ENCODE measurements around the gene CAMK4. TPM values are rescaled to one million over a fixed set of nuclear protein-coding genes. Genes with fewer than 3 reads are reported as not detected.
A peak's percentile ranks its signal among the peaks of the same experiment; 100 is the strongest.

The CAMK4 gene
- total and polyA plus RNA-seq, 2 of the 8 experiments (the other 6 are each of a cell fraction or from before 2014, with no cell fraction given), result 1.8 to 8.3 TPM

DNA sequence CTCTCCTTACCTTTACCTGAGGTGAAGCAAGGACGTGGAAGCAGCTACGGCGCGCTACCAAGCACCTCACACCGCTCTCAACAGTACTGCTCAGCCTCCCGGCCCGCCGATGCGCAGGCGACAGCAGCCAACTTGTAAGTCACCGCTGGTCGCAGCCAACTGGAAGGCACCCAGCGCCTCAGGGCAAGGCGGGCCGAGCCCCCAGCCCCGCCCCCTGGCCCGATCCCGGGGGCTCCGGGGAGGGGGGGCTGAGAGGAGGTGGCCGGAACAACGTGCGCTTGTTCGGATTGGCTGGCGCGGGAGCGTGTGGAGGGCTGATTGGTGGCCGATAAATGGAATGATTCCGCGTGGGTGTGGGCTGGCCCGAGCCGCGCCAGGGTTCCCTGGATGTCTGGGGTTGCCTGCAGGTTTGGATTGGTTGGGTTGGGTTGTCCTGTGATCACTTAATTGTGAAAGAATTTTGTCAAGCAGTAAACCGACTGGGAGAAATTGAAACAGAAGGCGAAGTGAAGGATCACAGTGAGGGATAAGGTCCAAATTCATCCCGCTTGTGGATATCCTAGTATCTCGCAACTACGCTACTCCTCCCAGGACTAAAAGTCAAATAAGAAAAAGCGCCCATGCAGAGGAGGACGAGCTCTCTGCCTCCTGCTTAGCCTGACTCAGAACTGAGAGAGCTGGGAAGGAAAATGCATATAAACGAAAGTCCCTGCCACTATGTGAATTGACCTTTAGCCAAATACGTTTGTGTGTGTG, 288.4 kb downstream of the CAMK4 start, which contains the start of gene STARD4:
STARD4 (minus strand) TSS at position 161 of the 756 bp plus-strand sequence. CDS start 5,102 bp downstream, outside the sequence.
- peaks cover 0 to 45% of the 10 kb centered on the region in 2 experiments; a peak in 3 of 4 replicates for H3K79me2 ChIP-seq (ENCODE audit: control insufficient read depth in 1 of 2, insufficient read depth in 2 of 2, low read length in 2 of 2)
- peak within 1 kb of the TSS; percentile 65 to 86 (median 80) for H3K9ac ChIP-seq (replicated peaks in 1 of 4; ENCODE audit: extremely low read depth in 1 of 4, low read depth in 3 of 4, low read length in 3 of 4)
- peak within 1 kb of the TSS; percentile 91 for H2BK5ac ChIP-seq (ENCODE audit: low read depth, low read length)
- H3K23ac ChIP-seq (ENCODE audit: insufficient read length), result no peak within 1 kb of the TSS
- peaks cover 0 to 11% (median 4%) of the 10 kb centered on the region in 4 experiments; a peak in 3 of 7 replicates for H3K4me1 ChIP-seq (replicated peaks in 1 of 4; ENCODE audit: control insufficient read depth in 3 of 4, insufficient read depth in 4 of 4, low read length in 3 of 4)
- peak within 1 kb of the TSS; percentile 91 for H4K5ac ChIP-seq (ENCODE audit: insufficient read length, low read depth, low read length)
- peak within 1 kb of the TSS; percentile 74 to 99 for H3K4me2 ChIP-seq (ENCODE audit: insufficient read depth in 1 of 2, low read depth in 2 of 2, low read length in 2 of 2)
- peak within 1 kb of the TSS; percentile 78 for H2AFZ ChIP-seq (ENCODE audit: low read length)
- H3K23me2 ChIP-seq (ENCODE audit: low read depth, low read length), result peaks cover 4% of the 10 kb centered on the region
- no peaks in the 10 kb centered on the region for H3K79me1 ChIP-seq (ENCODE audit: low read depth, low read length)
- peak within 1 kb of the TSS; percentile 66; the same call in 1 of the 2 replicates for H2BK20ac ChIP-seq (ENCODE audit: low read length)
- no peaks in the 10 kb centered on the region for H3K9me3 ChIP-seq (ENCODE audit: insufficient read depth in 2 of 2, low read depth in 1 of 2, low read length in 1 of 2)
- H3K4me3 ChIP-seq (ENCODE audit: extremely low read depth in 1 of 4, insufficient read depth in 2 of 4, low read depth in 3 of 4, low read length in 4 of 4), result peak within 1 kb of the TSS; percentile 83 to 96 (median 92)
- H3K36me3 ChIP-seq (ENCODE audit: control insufficient read depth in 2 of 4, insufficient read depth in 4 of 4, low read length in 3 of 4), result no peaks in the 10 kb centered on the region
- 2% methylated on average over 32 of the region's 41 CpGs; no CpG with 5 or more reads in 1 of the 2 experiments for whole genome bisulfite sequencing, 2 experiments (ENCODE audit: extremely low coverage in 1 of 2, insufficient coverage in 1 of 2, insufficient read length in 1 of 2, insufficient replicate concordance in 2 of 2, low coverage in 1 of 2, low lambda C conversion rate in 2 of 2, missing lambda C conversion rate in 1 of 2)
- no peaks in the 10 kb centered on the region for H3K27me3 ChIP-seq (replicated peaks in 1 of 4; ENCODE audit: control insufficient read depth in 3 of 4, extremely low read depth in 1 of 4, insufficient read depth in 3 of 4, low read length in 3 of 4)
- H3K14ac ChIP-seq (ENCODE audit: insufficient read length), result no peak within 1 kb of the TSS
- peak within 1 kb of the TSS; percentile 97 for H4K91ac ChIP-seq (replicated peaks; ENCODE audit: insufficient read length, low read length)
- peak within 1 kb of the TSS; percentile 56 for H2BK120ac ChIP-seq (replicated peaks; ENCODE audit: low read depth, low read length)
- 0 out of 2 replicates have a peak within 1 kb of the TSS, but pooled peaks have one; percentile 41 for H2AK5ac ChIP-seq (ENCODE audit: low read depth, low read length)
- ChIA-PET POLR2A (ENCODE audit: partially characterized antibody) (interaction anchor here (0.6 to 2.0 kb wide), 8 partner anchors 9 to 648 kb away, joined by 3 to 12 read pairs (median 3); partner anchors contain the start of gene CAMK4), CTCF (ENCODE audit: partially characterized antibody) (interaction anchor here (2.0 to 4.8 kb wide), 2 partner anchors 19 to 38 kb away, joined by 5 to 27 read pairs; no protein-coding TSS in a partner anchor)
- H3K18ac ChIP-seq (ENCODE audit: extremely low read depth, low read length), result peak within 1 kb of the TSS; percentile 98
- H2BK15ac ChIP-seq (ENCODE audit: low read length), result peak within 1 kb of the TSS; percentile 0; the same call in 1 of the 2 replicates
- H3K4ac ChIP-seq (replicated peaks; ENCODE audit: insufficient read length, low read depth, low read length), result peak within 1 kb of the TSS; percentile 62
- peak within 1 kb of the TSS; percentile 80 for H4K8ac ChIP-seq (ENCODE audit: extremely low read depth, insufficient read depth, low read length)
- peak within 1 kb of the TSS; percentile 62 for H2BK12ac ChIP-seq (ENCODE audit: low read depth, low read length)
- peak; percentile 85 to 91 for DNase-seq (ENCODE audit: low read depth in 1 of 2, low spot score in 2 of 2)
- peak within 1 kb of the TSS; percentile 73 for H3K27ac ChIP-seq (ENCODE audit: low read depth, low read length)
- H3K56ac ChIP-seq (replicated peaks; ENCODE audit: insufficient read length, low read depth, low read length), result peak within 1 kb of the TSS; percentile 56
- H4K20me1 ChIP-seq (replicated peaks in 1 of 2; ENCODE audit: control insufficient read depth in 1 of 2, insufficient read depth in 2 of 2, low read length in 2 of 2), result peaks cover 0 to 6% of the 10 kb centered on the region in 2 experiments
- FAIRE-seq, result no peak
- peak; percentile 91 for TF ChIP-seq TAF1 (IDR thresholded peaks at IDR 0.05; ENCODE audit: low read depth, low read length)
- peak; percentile 80 for TF ChIP-seq SP1 (IDR thresholded peaks at IDR 0.05; ENCODE audit: low read depth, low read length)
- TF ChIP-seq TAF7 (optimal IDR thresholded peaks at IDR 0.05; ENCODE audit: borderline replicate concordance, low read depth, low read length), result peak; percentile 87
- 0 out of 2 replicates have a peak, but pooled peaks have one; percentile 50 for TF ChIP-seq MAX (IDR thresholded peaks at IDR 0.05)
- TF ChIP-seq CHD2 (IDR thresholded peaks at IDR 0.05; ENCODE audit: low read length), result 0 out of 2 replicates have a peak, but pooled peaks have one; percentile 36
- peak in 1 of 2 experiments; percentile 89; a peak in 1 of 4 replicates for TF ChIP-seq HDAC2 (IDR thresholded peaks at IDR 0.05; ENCODE audit: borderline replicate concordance in 1 of 2, low read depth in 2 of 2, low read length in 2 of 2)
- TF ChIP-seq SIN3A (conservative IDR thresholded peaks at IDR 0.05 in 1 of 2, IDR thresholded peaks at IDR 0.05 in 1 of 2; ENCODE audit: low read depth in 1 of 2, low read length in 2 of 2), result peak; percentile 50 to 77; a peak in 1 of 4 replicates
- 0 out of 2 replicates have a peak, but pooled peaks have one; percentile 55 for TF ChIP-seq RXRA (IDR thresholded peaks at IDR 0.05; ENCODE audit: insufficient read depth, low read depth, low read length)
- TF ChIP-seq NRF1 (IDR thresholded peaks at IDR 0.05; ENCODE audit: low read depth, low read length), result peak; percentile 22; the same call in 1 of the 2 replicates
- peak; percentile 89 for TF ChIP-seq POLR2AphosphoS5 (IDR thresholded peaks at IDR 0.05; ENCODE audit: low read depth, low read length)

Measured in H1 (cell line).